GM23338 (cell line): Measurements from ENCODE around the gene NACA2. TPM values are rescaled to one million over a fixed set of nuclear protein-coding genes. Genes with fewer than 3 reads are reported as not detected.
A peak's percentile ranks its signal among the peaks of the same experiment; 100 is the strongest.

Source experiments
- ATAC-seq: fragments of 200-7000 bp; cut with Tn5 transposase; 3 replicates; pipeline ENCODE4 v1.9.1; 2020
- DNase-seq: peaks from one replicate; pipeline ENCODE4 v3.0.0-alpha.2; 2015; ENCODE audit warnings: low spot score
- H2AFZ ChIP-seq: fragments of 200-600 bp; sonication (generic); 2 replicates; pipeline ENCODE4 v1.8.0; 2016; ENCODE audit warnings: antibody characterized with exemption, mild to moderate bottlenecking, moderate library complexity
- H3F3A ChIP-seq: fragments of 200-600 bp; sonication (generic); replicated peaks from 2 replicates; pipeline ENCODE4 v1.8.0; 2017; ENCODE audit warnings: antibody characterized with exemption, mixed run types, low read depth
- H3K27ac ChIP-seq: fragments of 200-600 bp; sonication (generic); 2 replicates; pipeline ENCODE4 v1.6.1; 2016; ENCODE audit warnings: low read depth
- H3K27me3 ChIP-seq: fragments of 200-600 bp; sonication (generic); 2 replicates; pipeline ENCODE4 v1.8.0; 2016; ENCODE audit warnings: mild to moderate bottlenecking, mixed run types, moderate library complexity; ENCODE audit not compliant: insufficient read depth
- H3K36me3 ChIP-seq: fragments of 200-600 bp; sonication (generic); 2 replicates; pipeline ENCODE4 v1.8.0; 2016; ENCODE audit warnings: mild to moderate bottlenecking; ENCODE audit not compliant: insufficient read depth
- H3K4me1 ChIP-seq: fragments of 200-600 bp; sonication (generic); 2 replicates; pipeline ENCODE4 v1.8.0; 2016; ENCODE audit warnings: mild to moderate bottlenecking, moderate library complexity; ENCODE audit not compliant: insufficient read depth
- H3K4me2 ChIP-seq: fragments of 200-600 bp; sonication (generic); 2 replicates; pipeline ENCODE4 v1.7.1; 2017; ENCODE audit warnings: mixed run types
- H3K4me3 ChIP-seq: fragments of 200-600 bp; sonication (generic); 2 replicates; pipeline ENCODE4 v1.6.1; 2016; ENCODE audit warnings: mixed run types
- H3K79me2 ChIP-seq: fragments of 200-600 bp; sonication (generic); replicated peaks from 2 replicates; pipeline ENCODE4 v1.8.0; 2017; ENCODE audit warnings: mild to moderate bottlenecking; ENCODE audit not compliant: insufficient read depth
- H3K9me2 ChIP-seq: fragments of 200-600 bp; sonication (generic); 2 replicates; pipeline ENCODE4 v1.8.0; 2017; ENCODE audit not compliant: insufficient read depth
- H4K20me1 ChIP-seq: fragments of 200-600 bp; sonication (generic); replicated peaks from 2 replicates; pipeline ENCODE4 v1.8.0; 2017; ENCODE audit warnings: mild to moderate bottlenecking; ENCODE audit not compliant: insufficient read depth
- H3K27ac Mint-ChIP-seq: 2 replicates; pipeline ENCODE4 v1.8.0; 2020; ENCODE audit warnings: inconsistent platforms, mild to moderate bottlenecking, moderate library complexity, mixed read lengths
- H3K27me3 Mint-ChIP-seq: 3 replicates; pipeline ENCODE4 v1.8.0; 2022; ENCODE audit warnings: low read depth, mild to moderate bottlenecking, moderate library complexity, mixed read lengths, inconsistent platforms; ENCODE audit not compliant: insufficient read depth, poor library complexity
- H3K36me3 Mint-ChIP-seq: 3 replicates; pipeline ENCODE4 v1.8.0; 2021; ENCODE audit warnings: low read depth, mild to moderate bottlenecking, inconsistent platforms, moderate library complexity, mixed read lengths
- H3K4me1 Mint-ChIP-seq: 3 replicates; pipeline ENCODE4 v1.8.0; 2020; ENCODE audit warnings: mild to moderate bottlenecking, inconsistent platforms, mixed read lengths
- H3K4me3 Mint-ChIP-seq: 3 replicates; pipeline ENCODE4 v1.8.0; 2021; ENCODE audit warnings: moderate library complexity, mild to moderate bottlenecking, inconsistent platforms, mixed read lengths
- H3K9me3 Mint-ChIP-seq: 3 replicates; pipeline ENCODE4 v1.8.0; 2020; ENCODE audit warnings: moderate library complexity, mild to moderate bottlenecking, inconsistent platforms, mixed read lengths
- CREB1 ChIP-seq: fragments of 250-450 bp; sonication (Bioruptor Pico); IDR thresholded peaks from 2 replicates; pipeline ENCODE4 v1.5.0; 2020; ENCODE audit warnings: low read depth, mild to moderate bottlenecking, moderate library complexity
- EZH2 ChIP-seq: fragments of 200-600 bp; sonication (generic); IDR thresholded peaks from one replicate; pipeline ENCODE4 v1.8.0; 2017; ENCODE audit warnings: antibody characterized with exemption, mild to moderate bottlenecking, low read depth; ENCODE audit not compliant: unreplicated experiment
- JUNB ChIP-seq: IDR thresholded peaks from one replicate; pipeline ENCODE4 v1.6.1; 2016; ENCODE audit warnings: antibody characterized with exemption; ENCODE audit not compliant: unreplicated experiment
- NANOG ChIP-seq: IDR thresholded peaks from 2 replicates; pipeline ENCODE4 v1.6.1; 2016; ENCODE audit warnings: antibody characterized with exemption, borderline replicate concordance
- ZNF114 ChIP-seq: fragments of 250-450 bp; sonication (Bioruptor Pico); IDR thresholded peaks from 2 replicates; pipeline ENCODE4 v1.5.0; 2020; ENCODE audit warnings: mild to moderate bottlenecking, moderate library complexity
- ZNF331 ChIP-seq: fragments of 250-450 bp; sonication (Bioruptor Pico); IDR thresholded peaks from 2 replicates; pipeline ENCODE4 v1.5.0; 2020; ENCODE audit warnings: low read depth, mild to moderate bottlenecking, moderate library complexity
- ZNF462 ChIP-seq: fragments of 250-450 bp; sonication (Bioruptor Pico); IDR thresholded peaks from 2 replicates; pipeline ENCODE4 v1.5.0; 2020; ENCODE audit warnings: mild to moderate bottlenecking, moderate library complexity
- long read RNA-seq: library from polyadenylated mRNA; unstranded; transcript quantifications from one replicate; pipeline ENCODE4 v2.0.0, GENCODE V29; 2020; ENCODE audit not compliant: unreplicated experiment
- polyA plus RNA-seq: library from polyadenylated mRNA; unstranded; fragments of >200 nt; fragmentation: Nextera tagmentation; extraction: Ambion mirVana; gene quantifications from 2 replicates; pipeline ENCODE4 v1.2.1, GENCODE V29; 2016
- total RNA-seq: library from RNA; depleted of rRNA; stranded (reverse); fragments of >200 nt; shearing (Covaris generic); gene quantifications from 2 replicates; pipeline ENCODE4 v1.2.3, GENCODE V29; 2014; rRNA removed
- TF ChIP-seq, protein P1 (sequence below): IDR thresholded peaks from 2 replicates; pipeline ENCODE4 v1.6.1; 2016; ENCODE audit warnings: antibody characterized with exemption

NACA2 gene
- total RNA-seq = not detected in 2 replicates
- 0.49 and 0.65 TPM in 2 replicates for polyA plus RNA-seq
- long read RNA-seq = 0 reads

DNA sequence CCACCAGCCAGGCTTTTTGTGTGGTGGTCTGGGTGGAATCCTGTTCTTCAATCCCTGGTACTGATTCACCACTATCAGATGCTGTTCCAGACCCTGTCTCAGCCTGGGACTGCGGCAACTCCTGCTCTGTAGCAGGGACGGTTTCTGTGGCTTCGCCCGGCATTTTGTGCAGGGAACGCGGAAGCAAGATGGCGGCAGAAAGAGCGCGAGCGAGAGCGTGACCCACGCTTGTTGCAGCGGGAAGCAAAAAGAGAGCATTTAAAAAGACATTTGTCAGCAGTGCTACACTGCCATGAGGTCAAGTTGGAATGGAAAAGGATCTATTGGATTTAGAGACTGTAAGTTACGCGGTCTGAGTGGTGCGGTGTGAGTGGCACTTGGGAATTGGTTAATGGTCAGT is at the start of gene NACA2:
TSS of gene NACA2 (minus strand) at position 202 of the 400 bp plus-strand sequence. CDS start at position 163, 39 bp downstream.
- no peaks in the 10 kb centered on the region for H3K9me3 Mint-ChIP-seq
- peak within 1 kb of the TSS; percentile 85 for H2AFZ ChIP-seq

More for the DNA sequence above, at the start of gene NACA2:
- H3K27ac ChIP-seq = no peak within 1 kb of the TSS
- no peaks in the 10 kb centered on the region for H3K36me3 ChIP-seq
- no peak for ATAC-seq
- no peak for DNase-seq
- H3K79me2 ChIP-seq = no peaks in the 10 kb centered on the region
- peaks cover 5% of the 10 kb centered on the region; the same call in 1 of the 2 replicates for H3K9me2 ChIP-seq
- no peak within 1 kb of the TSS for H3K4me3 ChIP-seq
- no peak within 1 kb of the TSS for H3K4me2 ChIP-seq
- Mint-ChIP-seq H3K4me3 (no peak within 1 kb of the TSS), H3K36me3 (no peaks in the 10 kb centered on the region), H3K27ac (no peak within 1 kb of the TSS), H3K4me1 (no peaks in the 10 kb centered on the region), H3K27me3 (no peaks in the 10 kb centered on the region)
- no peaks in the 10 kb centered on the region for H3K27me3 ChIP-seq
- H3K4me1 ChIP-seq = no peaks in the 10 kb centered on the region
- no peaks in the 10 kb centered on the region for H4K20me1 ChIP-seq
- H3F3A ChIP-seq = no peaks in the 10 kb centered on the region
- TF ChIP-seq ZNF462 (CRISPR knock-in tag) (no peak), ZNF331 (no peak), CREB1 (CRISPR knock-in tag) (no peak), ZNF114 (CRISPR knock-in tag) (no peak), EZH2 (no peak), JUNB (no peak), NANOG (no peak)
- TF ChIP-seq, protein P1, sequence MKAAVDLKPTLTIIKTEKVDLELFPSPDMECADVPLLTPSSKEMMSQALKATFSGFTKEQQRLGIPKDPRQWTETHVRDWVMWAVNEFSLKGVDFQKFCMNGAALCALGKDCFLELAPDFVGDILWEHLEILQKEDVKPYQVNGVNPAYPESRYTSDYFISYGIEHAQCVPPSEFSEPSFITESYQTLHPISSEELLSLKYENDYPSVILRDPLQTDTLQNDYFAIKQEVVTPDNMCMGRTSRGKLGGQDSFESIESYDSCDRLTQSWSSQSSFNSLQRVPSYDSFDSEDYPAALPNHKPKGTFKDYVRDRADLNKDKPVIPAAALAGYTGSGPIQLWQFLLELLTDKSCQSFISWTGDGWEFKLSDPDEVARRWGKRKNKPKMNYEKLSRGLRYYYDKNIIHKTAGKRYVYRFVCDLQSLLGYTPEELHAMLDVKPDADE = no peak
